CD4-positive, alpha-beta T cell (primary cell): ENCODE data around the gene PPP4R2. TPM values are rescaled to one million over a fixed set of nuclear protein-coding genes. Genes with fewer than 3 reads are reported as not detected.

Experiments used
- ATAC-seq: fragments of 200-7000 bp; cut with Tn5 transposase; one replicate; pipeline ENCODE4 v1.10.0; 2022; ENCODE audit warnings: mild to moderate bottlenecking; ENCODE audit not compliant: poor library complexity
- CTCF ChIA-PET: fragments of 350-600 bp; sonication (Branson Sonifier 250); formaldehyde crosslinking; loops from one replicate; lab custom pipeline; 2021; ENCODE audit warnings: antibody characterized with exemption, inconsistent platforms; lab: Charles Lee
- POLR2A ChIA-PET: fragments of 350-600 bp; sonication (Branson Sonifier 250); formaldehyde crosslinking; loops from one replicate; lab custom pipeline; 2021; ENCODE audit warnings: antibody characterized with exemption, inconsistent platforms; lab: Charles Lee
- DNase-seq, 14 experiments: peaks; one replicate each; pipeline ENCODE4 v3.0.0-alpha.2; 2013 to 2020; ENCODE audit warnings: mixed read lengths in 2 of 14
- H3K27ac ChIP-seq, 2 donors: one replicate each; pipeline versions ENCODE4 v1.5.1 to v1.7.0; 2013; ENCODE audit warnings: low read length in 2 of 2, low read depth in 1 of 2, mild to moderate bottlenecking in 1 of 2
- H3K27me3 ChIP-seq, 2 experiments: 1 replicate in 1 of 2; 2 replicates in 1 of 2; pipeline versions ENCODE4 v1.6.1 to v1.7.0; 2013; ENCODE audit warnings: low read length in 2 of 2, control low read depth in 1 of 2, mild to moderate bottlenecking in 1 of 2, moderate library complexity in 1 of 2; ENCODE audit not compliant: insufficient read depth in 2 of 2, control insufficient read depth in 1 of 2
- H3K36me3 ChIP-seq: one replicate; pipeline ENCODE4 v1.6.1; 2013; ENCODE audit warnings: low read length, control low read depth; ENCODE audit not compliant: insufficient read depth
- H3K4me1 ChIP-seq: one replicate; pipeline ENCODE4 v1.6.1; 2013; ENCODE audit warnings: low read length, control low read depth; ENCODE audit not compliant: insufficient read depth
- H3K4me3 ChIP-seq: one replicate; pipeline ENCODE4 v1.5.1; 2013; ENCODE audit warnings: mild to moderate bottlenecking, low read length, moderate library complexity
- H3K9me3 ChIP-seq, 2 experiments: 1 replicate in 1 of 2; 2 replicates in 1 of 2; pipeline versions ENCODE4 v1.6.1 to v1.7.0; 2013; ENCODE audit warnings: low read length in 2 of 2, mild to moderate bottlenecking in 2 of 2, control low read depth in 1 of 2, moderate library complexity in 1 of 2; ENCODE audit not compliant: control insufficient read depth in 1 of 2, insufficient read depth in 1 of 2
- H3K27ac Mint-ChIP-seq: one replicate; pipeline ENCODE4 v1.8.0; 2020; ENCODE audit warnings: mixed read lengths
- H3K27me3 Mint-ChIP-seq: one replicate; pipeline ENCODE4 v1.8.0; 2021; ENCODE audit warnings: mixed read lengths
- H3K36me3 Mint-ChIP-seq: one replicate; pipeline ENCODE4 v1.8.0; 2021; ENCODE audit warnings: low read depth, mixed read lengths
- H3K4me1 Mint-ChIP-seq: one replicate; pipeline ENCODE4 v1.8.0; 2021; ENCODE audit warnings: low read depth, mixed read lengths
- H3K4me3 Mint-ChIP-seq: one replicate; pipeline ENCODE4 v1.8.0; 2020; ENCODE audit warnings: mild to moderate bottlenecking, mixed read lengths
- H3K9me3 Mint-ChIP-seq: one replicate; pipeline ENCODE4 v1.8.0; 2020; ENCODE audit warnings: mixed read lengths
- intact Hi-C, 2 experiments: fragments of 100-400 bp; cut with DNase I in 1 of 2; cut with micrococcal nuclease in 1 of 2; formaldehyde crosslinking; loops; one replicate each; pipeline versions ENCODE4 v1.15.1 to v1.9.0; 2023 to 2025; cut with DNase I, micrococcal nuclease
- total RNA-seq, 174 experiments: library from RNA in 2 of 174; stranded (reverse) in 2 of 174; gene quantifications; one replicate each; pipeline ENCODE4 v1.2.3 and lab custom pipeline; 2021 to 2026
- TF ChIP-seq, protein P1 (sequence below): fragments of 200-600 bp; IDR thresholded peaks from one replicate; pipeline ENCODE4 v1.8.0; 2022; ENCODE audit warnings: antibody characterized with exemption, mild to moderate bottlenecking

The PPP4R2 gene
- total RNA-seq, 2 experiments from 2014 or later = 67.8 to 80.3 TPM

DNA sequence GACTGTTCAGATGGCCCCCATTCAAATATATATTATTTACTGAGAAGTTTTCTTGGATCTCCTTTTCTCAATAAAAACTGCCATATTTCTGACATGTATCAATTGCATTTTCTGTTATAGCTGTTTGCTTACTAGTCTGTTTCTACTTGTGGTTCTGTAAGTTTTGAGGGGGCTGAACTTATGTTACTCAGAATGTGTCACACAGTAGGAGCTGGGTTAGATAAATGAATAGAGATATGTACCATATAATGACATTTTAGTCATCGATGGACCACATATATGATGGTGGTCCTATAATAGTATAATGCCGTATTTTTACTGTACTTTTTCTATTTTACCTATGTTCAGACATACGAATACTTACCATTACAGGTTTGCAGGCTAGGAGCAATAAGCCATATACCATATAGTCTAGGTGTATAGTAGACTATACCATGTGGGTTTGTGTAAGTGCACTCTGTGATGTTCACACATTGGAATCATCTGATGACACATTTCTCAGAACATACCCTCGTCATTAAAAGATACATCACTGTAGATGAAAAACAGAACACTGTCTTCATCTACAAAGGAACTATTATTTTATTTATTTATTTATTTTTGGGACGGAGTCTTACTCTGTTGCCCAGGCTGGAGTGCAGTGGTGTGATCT is 22.3 kb downstream of the PPP4R2 start:
- H3K36me3 ChIP-seq = peaks cover 5% of the 10 kb centered on the region
- no peaks in the 10 kb centered on the region for H3K27me3 ChIP-seq
- Mint-ChIP-seq H3K9me3 (no peaks in the 10 kb centered on the region), H3K4me3 (no peak overlapping the region), H3K27ac (peak overlapping the region; percentile 50), H3K4me1 (peaks cover 62% of the 10 kb centered on the region), H3K27me3 (no peaks in the 10 kb centered on the region), H3K36me3 (peaks cover 33% of the 10 kb centered on the region)
- no peak for ATAC-seq
- CTCF ChIA-PET = no interaction called here
- POLR2A ChIA-PET = no interaction called here
- TF ChIP-seq, protein P1, sequence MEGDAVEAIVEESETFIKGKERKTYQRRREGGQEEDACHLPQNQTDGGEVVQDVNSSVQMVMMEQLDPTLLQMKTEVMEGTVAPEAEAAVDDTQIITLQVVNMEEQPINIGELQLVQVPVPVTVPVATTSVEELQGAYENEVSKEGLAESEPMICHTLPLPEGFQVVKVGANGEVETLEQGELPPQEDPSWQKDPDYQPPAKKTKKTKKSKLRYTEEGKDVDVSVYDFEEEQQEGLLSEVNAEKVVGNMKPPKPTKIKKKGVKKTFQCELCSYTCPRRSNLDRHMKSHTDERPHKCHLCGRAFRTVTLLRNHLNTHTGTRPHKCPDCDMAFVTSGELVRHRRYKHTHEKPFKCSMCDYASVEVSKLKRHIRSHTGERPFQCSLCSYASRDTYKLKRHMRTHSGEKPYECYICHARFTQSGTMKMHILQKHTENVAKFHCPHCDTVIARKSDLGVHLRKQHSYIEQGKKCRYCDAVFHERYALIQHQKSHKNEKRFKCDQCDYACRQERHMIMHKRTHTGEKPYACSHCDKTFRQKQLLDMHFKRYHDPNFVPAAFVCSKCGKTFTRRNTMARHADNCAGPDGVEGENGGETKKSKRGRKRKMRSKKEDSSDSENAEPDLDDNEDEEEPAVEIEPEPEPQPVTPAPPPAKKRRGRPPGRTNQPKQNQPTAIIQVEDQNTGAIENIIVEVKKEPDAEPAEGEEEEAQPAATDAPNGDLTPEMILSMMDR = no peak
- H3K9me3 ChIP-seq = no peaks in the 10 kb centered on the region
- no peak overlapping the region for H3K4me3 ChIP-seq
- peaks cover 35% of the 10 kb centered on the region for H3K4me1 ChIP-seq
- intact Hi-C loops = no loop called here
- no peak for DNase-seq
- H3K27ac ChIP-seq = no peak overlapping the region

DNA sequence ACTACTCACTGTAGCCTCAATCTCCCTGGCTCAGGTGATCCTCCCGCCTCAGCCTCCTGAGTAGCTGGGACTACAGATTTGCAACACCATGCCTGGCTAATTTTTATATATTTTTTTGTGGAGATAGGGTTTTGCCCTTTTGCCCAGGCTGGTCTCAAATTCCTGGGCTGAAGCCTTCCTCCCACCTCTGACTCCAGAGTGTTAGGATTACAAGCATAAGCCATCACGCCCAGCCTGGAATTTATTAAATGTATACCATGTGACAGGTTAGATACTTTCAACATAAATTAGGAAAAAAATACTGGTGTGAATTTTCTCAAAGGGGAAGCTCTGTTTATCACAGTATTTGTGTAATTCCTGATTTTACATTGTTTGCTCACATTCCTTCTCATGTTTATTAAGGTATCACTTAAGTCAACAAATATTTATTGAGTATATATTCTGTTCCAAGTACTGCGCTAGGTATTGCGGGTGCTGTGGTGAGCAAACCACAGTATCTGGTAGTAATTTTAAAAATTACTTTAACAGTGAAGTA is 24.8 kb downstream of the PPP4R2 start:
- Histone ChIP-seq H3K4me1 (peaks cover 34% of the 10 kb centered on the region), H3K36me3 (no peaks in the 10 kb centered on the region), H3K27me3 (no peaks in the 10 kb centered on the region), H3K27ac (no peak overlapping the region), H3K9me3 (no peaks in the 10 kb centered on the region), H3K4me3 (no peak overlapping the region)
- Mint-ChIP-seq H3K4me1 (peaks cover 75% of the 10 kb centered on the region), H3K27ac (peak overlapping the region; percentile 6), H3K36me3 (peaks cover 17% of the 10 kb centered on the region), H3K4me3 (no peak overlapping the region), H3K9me3 (no peaks in the 10 kb centered on the region), H3K27me3 (no peaks in the 10 kb centered on the region)
- TF ChIP-seq, protein P1 = no peak
- ATAC-seq (no peak), DNase-seq (no peak)
- intact Hi-C loops = no loop called here
- POLR2A ChIA-PET = no interaction called here
- CTCF ChIA-PET = no interaction called here

DNA sequence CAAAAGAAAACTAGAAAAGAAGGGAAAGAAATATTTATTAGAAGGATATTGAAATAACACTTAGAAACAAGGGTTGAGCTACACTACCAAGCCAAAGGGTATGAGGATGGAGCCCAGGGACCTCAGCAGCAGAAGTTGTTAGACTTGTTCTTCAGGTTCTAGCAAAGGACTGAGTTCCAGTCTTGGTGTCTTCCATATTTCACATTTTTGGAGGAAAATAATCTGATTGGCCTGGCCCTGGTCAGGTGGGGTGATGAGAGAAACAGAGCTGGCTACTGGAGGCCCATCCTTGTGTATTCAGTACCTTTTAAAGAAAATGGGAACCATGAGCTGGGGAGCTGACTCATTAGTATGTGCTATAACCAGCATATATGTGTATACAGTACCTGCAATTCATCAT is 28.2 kb downstream of the PPP4R2 start:
- CTCF ChIA-PET = no interaction called here
- Mint-ChIP-seq H3K36me3 (peaks cover 5% of the 10 kb centered on the region), H3K27ac (peak overlapping the region; percentile 5), H3K4me1 (peaks cover 82% of the 10 kb centered on the region), H3K27me3 (no peaks in the 10 kb centered on the region), H3K9me3 (no peaks in the 10 kb centered on the region), H3K4me3 (peak overlapping the region; percentile 11)
- Histone ChIP-seq H3K4me3 (no peak overlapping the region), H3K27ac (no peak overlapping the region), H3K9me3 (no peaks in the 10 kb centered on the region), H3K27me3 (no peaks in the 10 kb centered on the region), H3K36me3 (peaks cover 5% of the 10 kb centered on the region), H3K4me1 (peaks cover 39% of the 10 kb centered on the region)
- TF ChIP-seq, protein P1 = no peak
- intact Hi-C loops = no loop called here
- no peak for ATAC-seq
- no peak for DNase-seq
- POLR2A ChIA-PET = interaction anchor here (0.6 kb wide), 1 partner anchor 60 kb away, joined by 3 read pairs; no protein-coding TSS in a partner anchor
